ENCODE measurements around the gene SLC15A1.
A peak's percentile ranks its signal among the peaks of the same experiment; 100 is the strongest.

The SLC15A1 gene, protein sequence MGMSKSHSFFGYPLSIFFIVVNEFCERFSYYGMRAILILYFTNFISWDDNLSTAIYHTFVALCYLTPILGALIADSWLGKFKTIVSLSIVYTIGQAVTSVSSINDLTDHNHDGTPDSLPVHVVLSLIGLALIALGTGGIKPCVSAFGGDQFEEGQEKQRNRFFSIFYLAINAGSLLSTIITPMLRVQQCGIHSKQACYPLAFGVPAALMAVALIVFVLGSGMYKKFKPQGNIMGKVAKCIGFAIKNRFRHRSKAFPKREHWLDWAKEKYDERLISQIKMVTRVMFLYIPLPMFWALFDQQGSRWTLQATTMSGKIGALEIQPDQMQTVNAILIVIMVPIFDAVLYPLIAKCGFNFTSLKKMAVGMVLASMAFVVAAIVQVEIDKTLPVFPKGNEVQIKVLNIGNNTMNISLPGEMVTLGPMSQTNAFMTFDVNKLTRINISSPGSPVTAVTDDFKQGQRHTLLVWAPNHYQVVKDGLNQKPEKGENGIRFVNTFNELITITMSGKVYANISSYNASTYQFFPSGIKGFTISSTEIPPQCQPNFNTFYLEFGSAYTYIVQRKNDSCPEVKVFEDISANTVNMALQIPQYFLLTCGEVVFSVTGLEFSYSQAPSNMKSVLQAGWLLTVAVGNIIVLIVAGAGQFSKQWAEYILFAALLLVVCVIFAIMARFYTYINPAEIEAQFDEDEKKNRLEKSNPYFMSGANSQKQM

DNA sequence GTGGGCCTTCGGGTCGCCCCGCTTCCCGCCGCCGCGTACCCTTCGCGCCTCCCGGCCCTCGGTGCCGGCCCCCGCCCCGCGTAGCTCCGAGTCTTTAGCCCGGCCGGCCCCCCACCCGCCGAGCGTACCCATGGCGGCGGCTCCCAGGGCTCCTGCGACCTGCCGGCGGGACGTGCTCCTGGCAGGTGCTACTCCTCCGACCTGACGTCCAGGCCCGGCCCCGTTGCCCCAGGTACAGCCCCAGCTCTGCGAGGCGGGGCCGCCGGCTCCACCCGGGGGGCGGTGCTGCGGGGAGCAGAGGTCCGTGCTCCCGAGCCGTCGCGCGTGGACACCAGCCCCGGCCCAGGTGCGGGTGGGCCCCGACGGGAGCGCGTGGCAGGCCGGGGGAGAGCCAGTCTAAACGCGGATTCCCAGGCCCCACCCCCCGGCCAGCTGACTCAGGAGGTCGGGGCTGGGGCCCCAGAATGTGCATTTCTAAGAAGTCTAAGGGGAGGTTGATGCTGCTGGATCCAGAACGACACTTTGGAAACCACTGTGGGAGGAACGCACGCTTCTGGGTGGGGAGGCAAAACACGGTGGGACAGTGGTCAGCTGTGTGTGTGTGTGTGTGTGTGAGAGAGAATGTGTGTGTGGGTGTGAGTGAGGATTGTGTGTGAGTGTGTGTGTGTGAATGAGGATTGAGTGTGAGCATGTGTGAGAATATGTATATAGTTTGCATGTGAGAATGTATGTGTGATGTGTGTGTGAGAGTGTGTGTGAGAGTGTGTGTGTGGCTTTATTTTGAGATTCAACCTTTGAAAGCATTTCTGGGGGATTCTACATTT is at the start of gene SLC15A1:
SLC15A1 (minus strand) TSS at position 206 of the 824 bp plus-strand sequence; CDS start at position 132, 74 bp downstream.
- DNase-seq (ENCODE audit: low read depth in 2 of 2) = no peak

DNA sequence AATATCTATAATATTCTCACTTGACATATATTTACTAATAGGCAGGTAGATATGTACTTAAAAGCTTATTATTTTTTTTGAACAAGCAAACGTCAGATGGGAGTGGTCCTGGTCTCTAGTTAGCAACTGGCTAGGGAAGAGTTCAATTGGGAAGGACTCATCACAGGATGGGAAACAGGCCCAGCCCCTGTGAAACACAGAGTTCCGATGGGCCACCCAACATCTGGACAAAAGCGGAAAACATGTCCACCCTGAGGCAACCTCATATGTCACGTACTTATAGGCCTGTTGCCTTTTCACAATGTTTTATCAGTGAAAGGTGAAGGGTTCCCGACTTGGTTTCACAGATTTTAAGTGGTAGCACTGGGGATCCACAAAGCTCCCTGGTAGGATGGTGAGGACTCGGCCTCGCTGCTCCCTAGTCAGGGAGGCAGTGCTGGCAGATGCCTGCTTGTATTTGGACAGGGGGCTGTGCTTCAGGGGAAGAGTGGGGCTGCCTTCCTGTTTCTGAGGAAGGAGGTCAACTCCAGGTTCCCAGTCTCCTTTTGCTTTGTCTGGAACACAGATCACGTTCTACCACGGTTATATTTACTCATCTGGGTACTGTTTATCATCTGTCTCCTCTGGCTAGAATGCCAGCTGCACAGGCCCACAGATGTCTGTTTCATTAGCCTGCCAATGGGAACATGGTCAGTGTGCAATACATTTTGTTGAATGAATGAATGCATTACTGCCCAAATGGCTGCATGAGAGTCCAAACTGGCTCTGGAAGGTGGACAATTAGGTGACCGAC is 49.4 kb upstream of the SLC15A1 start:
- no peak for DNase-seq (ENCODE audit: low read depth in 2 of 2)

DNA sequence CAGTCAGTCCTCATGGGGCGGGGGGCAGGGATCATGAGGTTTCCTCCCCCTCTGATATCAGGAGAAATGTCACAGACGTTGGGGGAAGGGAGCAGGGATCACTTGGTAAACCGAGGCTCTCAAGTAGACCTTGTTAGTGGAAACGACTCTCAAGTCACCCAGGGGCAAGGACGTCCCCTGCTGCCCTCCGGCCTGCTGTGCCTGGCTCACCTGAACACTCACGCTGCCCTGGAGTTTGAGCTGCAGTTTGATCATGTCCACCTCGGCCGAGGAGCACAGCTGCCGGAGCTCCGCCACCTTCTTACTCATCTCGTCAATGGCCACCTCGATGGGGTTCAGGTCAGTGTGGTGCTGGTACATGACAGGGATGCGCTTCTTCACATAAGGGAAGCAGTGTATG is 47.6 kb upstream of the SLC15A1 start:
- DNase-seq (ENCODE audit: low read depth in 2 of 2) = no peak

DNA sequence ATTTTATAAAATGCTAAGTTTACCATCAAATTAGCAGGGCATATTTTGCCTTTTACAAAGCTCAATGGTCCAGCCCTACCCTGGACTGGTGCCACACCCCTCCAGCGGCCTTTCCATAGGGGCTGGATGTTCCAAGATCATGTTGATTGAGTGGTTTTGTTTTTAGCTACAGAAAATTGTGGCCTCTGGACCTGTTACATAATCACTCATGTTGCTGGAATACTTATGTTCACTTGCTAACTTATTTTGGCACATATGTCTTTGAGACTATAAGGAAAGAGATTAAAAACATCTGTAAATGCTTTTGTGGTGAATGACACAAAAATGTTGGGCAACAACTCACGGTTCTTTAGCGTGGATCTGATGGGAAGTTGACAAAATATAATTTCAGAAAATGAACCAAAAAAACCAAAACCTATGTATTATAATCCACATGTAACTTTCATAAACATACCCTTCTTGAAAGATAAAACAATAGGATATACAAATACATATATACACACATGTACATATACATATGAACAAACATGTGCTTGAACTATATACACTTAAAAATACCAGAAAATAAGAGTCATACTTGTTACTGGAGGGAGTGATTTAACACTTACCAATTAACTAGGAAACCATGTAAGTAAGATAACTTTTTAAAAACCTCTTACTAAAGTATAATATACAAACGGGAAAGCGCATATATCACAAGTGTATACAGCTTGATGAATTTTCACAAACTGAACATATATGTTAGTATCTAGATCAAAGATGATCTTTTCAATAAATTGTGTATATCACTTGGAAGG is 46.6 kb upstream of the SLC15A1 start:
- DNase-seq (ENCODE audit: low read depth in 2 of 2) = peak; percentile 91

DNA sequence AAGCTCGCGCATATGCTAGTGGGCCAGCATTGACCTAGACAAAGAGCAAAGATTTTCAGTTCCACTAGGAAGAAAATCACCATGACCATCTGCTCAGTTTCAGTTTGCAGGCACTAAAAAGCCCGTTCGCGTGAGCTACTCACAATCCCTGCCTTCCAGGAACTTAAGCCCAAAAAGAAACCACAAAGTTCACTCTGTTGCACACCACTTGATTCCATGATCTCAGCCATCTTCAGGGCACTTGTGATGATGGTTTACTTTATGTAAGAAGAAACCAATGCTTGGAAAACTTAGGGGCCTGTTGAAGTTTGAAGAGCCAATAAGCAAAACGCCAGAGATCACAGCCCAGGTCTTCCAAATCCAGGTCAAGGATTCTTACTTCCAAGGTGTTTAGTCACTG is 45.0 kb upstream of the SLC15A1 start:
- DNase-seq (ENCODE audit: low read depth in 2 of 2) = no peak

DNA sequence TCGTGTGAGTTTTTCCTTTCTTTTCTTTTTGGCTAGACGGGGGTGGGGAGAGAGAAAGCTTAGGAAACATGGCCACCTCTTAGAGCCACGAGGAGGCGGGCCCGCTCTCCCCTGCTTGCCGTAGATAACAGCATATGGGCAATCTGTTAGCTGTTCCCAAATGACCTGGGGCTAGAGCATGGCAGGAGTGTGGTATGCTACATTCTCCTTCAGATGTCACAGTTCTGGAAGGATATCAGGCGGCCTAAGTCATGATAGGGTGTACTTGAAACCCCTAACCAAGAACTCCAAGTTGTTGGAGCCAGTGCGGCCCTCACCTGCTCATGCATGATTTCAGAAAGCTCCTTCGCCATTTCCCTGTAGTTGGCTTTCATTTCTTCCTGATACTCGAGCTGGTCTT is 44.3 kb upstream of the SLC15A1 start:
- no peak for DNase-seq (ENCODE audit: low read depth in 2 of 2)

DNA sequence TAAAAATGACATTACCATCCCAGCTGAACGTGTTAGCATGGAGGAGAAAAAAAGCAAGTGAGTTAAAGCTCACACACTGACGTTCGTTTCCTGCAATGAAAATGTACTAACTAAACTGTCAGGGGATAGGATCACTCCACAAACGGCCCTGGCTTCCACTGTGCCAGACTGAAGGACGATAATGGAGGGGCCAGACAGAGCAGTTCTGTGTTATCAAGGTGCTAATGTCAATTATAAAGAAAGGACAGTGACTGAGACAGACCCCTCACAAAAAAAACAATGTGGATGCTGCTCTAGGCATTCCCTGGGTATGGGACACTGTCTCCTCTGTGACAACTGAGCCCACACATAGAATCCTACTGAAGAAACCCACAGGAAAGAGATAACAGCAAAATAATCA is 43.7 kb upstream of the SLC15A1 start:
- no peak for DNase-seq (ENCODE audit: low read depth in 2 of 2)

DNA sequence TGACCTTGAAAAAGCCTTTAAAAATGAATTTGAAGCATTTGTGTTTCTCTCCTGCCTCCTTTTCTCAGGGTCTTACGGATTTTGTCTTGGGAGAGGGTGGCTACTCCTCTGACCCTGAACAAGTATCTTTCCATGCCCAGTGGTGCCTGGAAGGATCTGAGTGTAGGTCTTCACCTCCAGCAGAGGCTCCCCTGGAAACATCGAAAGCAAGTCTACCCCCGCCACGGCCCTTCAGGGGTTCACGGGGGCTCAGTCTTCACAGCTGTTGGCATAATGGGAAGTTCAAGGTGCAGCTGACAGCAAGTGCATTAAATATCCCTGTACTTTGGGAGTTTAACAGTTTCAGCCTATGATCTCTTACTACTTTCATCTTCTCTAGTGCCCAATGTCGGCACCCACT is 42.7 kb upstream of the SLC15A1 start:
- no peak for DNase-seq (ENCODE audit: low read depth in 2 of 2)

DNA sequence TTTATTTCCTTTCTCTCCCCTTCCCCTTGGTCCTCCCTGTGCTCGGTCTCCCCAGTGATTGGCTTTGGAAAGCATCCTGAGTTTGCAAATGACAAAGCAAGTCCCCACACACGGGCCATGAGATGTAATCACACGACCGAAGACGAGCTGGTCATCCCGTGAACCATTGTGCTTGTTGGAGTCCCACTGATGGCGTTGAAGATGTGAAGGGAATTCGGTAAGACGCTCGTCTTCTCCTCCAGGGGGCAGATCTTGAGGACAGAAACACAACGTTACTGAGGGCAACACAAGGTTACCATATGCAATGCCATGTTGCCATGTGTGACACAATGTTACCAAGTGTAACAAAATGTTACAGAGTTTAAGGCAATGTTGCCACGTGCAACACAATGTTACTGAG is 42.0 kb upstream of the SLC15A1 start:
- DNase-seq (ENCODE audit: low read depth in 2 of 2) = no peak

DNA sequence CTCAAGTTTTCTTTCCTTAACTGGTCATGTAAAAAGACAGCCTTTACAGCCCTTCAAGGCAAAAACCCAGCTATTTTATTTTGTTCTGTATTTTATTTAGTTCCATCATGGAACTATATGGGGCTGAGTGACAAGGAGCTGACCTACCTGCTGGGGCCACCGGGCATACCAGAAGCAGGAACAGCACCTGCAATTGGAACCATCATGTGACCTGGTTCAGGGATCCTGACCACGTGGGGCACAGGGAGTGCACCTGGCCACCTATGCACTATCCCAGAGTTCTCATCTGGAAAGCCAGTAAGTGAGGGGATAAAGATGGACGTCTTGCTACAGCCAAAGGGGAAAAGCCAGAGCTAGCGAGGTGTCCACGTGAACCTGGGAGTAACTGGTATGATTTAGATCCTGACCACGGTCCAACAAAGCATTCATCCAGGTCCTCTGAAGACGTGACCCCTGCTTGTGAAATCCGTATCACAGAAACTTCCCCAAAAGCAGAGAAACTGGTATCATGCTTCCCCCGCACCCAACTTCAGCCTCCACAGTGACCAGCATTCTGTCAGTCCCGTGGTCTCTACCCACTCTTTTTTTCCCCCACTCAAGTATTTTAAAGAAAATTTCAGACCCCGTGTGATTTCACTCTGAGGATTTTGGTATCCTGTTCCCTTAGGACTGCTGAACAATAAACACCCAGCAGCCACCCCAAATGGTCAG is 40.5 kb upstream of the SLC15A1 start:
- no peak for DNase-seq (ENCODE audit: low read depth in 2 of 2)

DNA sequence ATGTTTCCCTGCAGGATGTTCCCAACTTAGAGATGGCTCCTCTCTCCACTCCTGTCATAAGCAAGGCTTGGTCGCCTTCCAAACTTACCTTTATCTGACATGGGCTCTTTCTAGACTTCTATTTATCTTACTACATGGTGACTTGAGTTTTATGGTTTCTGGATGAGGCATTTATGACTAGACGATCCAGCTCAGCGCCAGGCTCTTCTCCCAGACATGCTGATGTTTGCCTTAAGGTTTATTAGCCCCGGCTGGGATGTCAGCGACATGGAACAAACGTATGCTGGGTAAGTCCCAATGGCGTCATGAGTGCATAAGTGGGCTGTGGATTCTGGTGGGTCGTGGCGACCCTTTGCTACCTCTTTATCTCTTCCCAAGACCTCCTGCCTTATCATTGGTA is 39.8 kb upstream of the SLC15A1 start:
- DNase-seq (ENCODE audit: low read depth in 2 of 2) = no peak

DNA sequence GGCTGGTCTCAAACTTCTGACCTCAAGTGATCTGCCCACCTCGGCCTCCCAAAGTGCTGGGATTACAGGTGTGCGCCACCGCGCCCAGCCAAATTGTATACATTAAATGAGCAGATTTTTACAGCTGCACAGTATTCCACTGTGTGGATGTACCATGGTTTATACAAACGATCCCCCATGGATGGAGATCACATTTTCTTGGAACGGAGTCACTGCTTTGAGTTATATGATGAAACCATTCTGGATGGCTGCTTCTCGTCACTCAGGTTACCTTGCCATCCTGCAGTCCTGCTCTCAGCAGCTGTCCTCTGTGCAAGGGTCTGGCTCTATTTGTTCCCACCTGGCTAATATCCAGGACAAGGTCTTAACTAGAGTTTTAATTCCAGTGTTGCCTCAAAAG is 39.1 kb upstream of the SLC15A1 start:
- DNase-seq (ENCODE audit: low read depth in 2 of 2) = no peak

DNA sequence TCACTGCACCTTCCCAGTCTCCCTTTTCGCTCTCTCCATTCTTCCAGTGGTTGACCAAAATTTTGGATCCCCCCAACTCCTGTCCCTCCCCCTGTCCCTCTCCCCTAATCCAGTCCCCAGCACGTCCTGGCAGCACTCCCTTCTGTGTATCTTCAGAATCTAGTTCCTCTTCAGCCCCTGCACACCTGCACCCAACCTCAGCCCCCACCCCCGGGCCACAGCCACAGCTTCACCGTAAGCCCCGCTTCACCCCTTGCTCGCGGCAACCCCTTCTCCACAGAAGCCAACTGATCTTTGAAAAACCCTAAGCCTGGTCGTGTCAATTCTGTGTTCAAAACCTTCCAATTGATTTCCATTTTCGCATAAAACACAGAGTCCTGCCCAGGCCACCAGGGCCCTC is 35.5 kb upstream of the SLC15A1 start:
- no peak for DNase-seq (ENCODE audit: low read depth in 2 of 2)

DNA sequence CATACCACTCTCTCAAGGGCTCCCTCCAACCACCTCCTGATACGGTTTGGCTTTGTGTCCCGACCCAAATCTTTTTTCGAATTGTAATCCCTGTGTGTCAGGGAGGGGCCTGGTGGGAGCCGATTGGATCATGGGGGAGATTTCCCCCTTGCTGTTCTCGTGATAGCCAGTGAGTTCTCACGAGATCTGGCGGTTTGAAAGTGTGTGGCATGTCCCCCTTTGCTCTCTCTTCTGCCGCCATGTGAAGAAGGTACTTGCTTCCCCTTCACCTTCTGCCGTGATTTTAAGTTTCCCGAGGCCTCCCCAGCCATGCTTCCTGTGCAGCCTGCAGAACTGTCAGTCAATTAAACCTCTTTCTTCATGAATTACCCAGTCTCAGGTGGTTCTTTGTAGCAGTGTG is 34.7 kb upstream of the SLC15A1 start:
- DNase-seq (ENCODE audit: low read depth in 2 of 2) = no peak

DNA sequence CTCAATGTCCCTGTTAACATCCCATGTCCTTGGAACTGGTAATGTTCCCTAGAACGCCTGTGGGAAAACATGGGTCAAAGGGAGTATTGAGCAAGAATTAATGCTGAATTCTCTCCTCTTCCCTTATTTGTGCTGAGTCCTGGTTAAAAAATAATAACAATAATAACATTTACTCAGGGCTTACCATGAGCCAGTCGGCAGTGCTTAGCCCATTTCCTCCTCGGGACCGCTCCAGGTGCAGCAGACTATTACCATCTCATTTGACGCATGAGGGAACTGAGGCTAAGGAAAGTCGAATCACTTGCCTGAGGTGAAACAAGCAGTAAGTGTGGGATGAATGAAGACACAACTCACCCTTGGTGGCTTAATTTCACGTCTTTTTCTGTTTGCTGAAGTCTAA is 33.6 kb upstream of the SLC15A1 start:
- DNase-seq (ENCODE audit: low read depth in 2 of 2) = no peak

DNA sequence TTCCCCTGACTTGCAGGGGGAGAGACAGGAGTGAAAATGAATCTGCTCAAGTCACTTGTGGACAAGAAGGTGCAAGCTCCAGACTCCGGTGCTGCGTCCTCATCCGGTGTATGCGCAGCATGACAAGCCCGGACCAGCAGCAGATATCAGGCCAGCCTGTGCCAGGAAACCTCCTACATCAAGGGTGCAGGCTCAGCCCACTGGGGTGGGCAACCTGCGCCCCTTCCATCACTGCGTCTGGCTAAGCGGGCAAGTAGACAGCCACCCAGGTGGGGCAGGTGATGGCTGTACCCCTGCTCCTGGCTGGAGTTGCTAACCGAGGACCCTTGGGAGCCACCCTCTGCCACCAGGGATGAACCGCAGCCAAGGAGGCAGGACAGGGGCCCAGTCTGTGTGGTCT is 32.9 kb upstream of the SLC15A1 start:
- DNase-seq (ENCODE audit: low read depth in 2 of 2) = no peak

DNA sequence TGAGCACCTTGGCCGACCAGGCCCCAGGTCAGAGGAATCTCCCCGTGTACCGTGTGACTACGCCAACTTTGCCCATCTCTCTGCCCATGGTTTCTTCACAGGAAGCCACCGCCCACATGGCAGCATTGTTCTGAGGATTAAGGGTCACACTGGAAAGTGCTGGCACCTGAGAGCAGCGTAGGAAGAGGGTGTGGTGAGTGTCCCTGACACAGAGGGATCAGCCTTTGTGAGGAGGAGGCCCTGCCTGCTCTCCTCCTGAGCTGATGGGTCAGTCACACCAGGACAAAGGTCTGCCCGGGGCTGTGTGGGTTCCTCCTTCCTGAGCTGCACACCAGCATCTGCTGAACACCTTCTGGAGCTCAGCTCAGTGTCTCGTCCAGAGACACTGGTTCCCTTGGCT is 32.2 kb upstream of the SLC15A1 start:
- no peak for DNase-seq (ENCODE audit: low read depth in 2 of 2)

DNA sequence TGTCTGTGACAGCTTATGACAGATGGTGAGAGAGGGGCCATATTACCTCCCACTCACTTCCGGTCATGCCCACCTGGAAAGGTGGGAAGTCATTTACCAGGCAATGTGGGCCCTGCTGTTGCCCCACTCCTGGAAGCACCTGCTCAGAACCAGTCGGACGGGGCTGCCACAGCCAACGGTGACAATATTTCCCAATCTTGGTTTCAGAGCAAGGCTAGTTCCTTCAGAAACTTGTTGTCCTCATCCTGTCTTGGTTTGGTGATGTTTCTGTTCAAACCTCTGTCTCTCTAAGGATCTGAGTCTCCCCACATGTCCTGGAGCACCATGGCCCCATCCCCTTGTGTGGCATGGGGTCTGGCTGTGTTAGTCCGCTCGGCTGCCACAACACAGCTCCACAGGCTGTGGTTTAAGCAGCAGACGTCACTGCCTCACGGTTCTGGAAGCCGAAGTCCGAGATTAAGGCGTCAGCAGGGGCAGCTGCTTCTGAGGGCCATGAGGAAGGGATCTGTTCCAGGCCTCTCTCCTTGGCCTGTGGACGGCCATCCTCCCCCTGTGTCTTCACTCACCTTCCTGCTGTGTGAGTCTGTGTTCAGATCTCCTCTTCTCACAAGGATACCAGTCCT is 31.5 kb upstream of the SLC15A1 start:
- no peak for DNase-seq (ENCODE audit: low read depth in 2 of 2)

DNA sequence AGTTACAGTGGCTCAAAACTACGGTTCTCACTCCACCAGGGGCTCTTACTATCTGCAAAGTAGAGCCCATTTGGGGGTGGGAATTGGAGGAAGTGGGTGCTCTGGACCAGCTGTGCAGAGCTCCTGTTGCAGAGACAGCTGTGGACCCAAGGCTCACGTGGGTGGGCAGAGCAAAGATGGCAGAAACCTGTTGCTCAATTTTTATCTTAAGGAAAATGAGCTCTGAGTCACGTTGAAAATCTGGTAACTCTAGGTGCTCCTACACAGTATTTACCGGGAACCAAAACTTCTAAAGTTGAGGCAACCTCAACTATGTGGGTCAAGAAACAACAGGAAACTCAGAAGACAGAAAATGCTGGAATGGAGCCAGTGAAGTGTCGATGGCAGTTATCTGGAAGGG is 30.2 kb upstream of the SLC15A1 start:
- no peak for DNase-seq (ENCODE audit: low read depth in 2 of 2)

DNA sequence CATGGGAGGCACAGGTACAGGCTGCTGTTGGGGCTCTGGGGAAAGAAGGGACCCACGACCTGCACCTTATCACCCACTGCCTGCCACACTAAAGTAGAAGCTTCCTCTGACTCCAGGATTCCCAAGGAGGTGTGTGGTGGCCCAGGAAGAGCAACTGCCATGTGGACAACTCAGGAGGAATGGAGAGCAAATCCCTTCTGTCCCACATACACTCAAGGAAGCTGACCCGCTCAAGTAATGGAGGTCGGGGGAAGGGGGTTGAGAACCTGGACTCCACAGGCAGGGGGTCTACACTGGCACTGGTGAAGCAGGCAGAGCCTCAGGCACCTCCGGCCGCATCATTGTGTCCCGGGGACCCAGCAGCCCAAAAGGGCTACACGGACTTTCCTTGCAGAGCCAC is 29.4 kb upstream of the SLC15A1 start:
- no peak for DNase-seq (ENCODE audit: low read depth in 2 of 2)

Data from fibroblast of skin of left quadriceps (primary cell).